D341Med (cell line): ENCODE data around the gene RND2.
A peak's percentile ranks its signal among the peaks of the same experiment; 100 is the strongest.

Source experiments
- DNase-seq: peaks from one replicate; pipeline ENCODE4 v3.0.0; 2012; ENCODE audit warnings: low spot score

RND2 gene

DNA sequence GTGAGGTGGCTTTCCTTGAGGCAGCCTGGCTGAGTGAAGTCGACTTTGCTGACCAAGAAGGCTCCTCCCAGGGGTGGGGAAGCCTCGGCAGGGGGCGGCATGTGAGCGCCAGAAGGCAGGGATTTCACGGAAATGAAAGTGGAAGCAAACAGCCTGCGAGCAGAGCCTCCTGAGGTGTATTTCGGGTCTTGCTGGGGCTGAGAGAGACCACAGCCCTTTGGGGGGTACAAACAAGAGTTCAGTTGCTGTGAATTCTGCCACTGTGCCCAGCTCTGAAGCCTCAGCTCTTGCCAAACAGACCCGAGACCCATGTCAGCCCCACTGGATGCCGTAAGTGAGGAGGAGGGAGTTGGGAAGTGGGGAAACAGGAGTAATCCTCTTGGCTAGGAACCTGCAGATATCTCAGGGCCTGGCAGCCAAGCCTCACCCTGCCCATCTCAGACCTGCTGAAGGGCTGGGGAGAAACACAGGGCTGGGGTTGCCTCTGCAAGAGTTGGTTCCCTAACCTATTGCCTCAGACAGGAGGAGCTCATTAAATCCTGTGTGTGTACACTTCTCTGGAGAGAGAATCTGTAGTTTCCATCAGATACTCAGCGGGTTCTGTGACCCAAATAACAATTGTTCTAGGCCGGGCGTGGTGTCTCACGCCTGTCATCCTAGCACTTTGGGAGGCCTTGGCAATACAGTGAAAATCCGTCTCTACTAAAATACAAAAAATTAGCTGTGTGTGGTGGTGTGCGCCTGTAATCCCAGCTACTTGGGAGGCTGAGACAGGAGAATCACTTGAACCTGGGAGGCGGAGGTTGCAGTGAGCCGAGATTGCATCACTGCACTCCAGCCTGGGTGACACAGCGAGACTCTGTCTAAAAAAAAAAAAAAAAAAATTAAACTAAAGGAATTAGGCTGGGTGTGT lies 18.1 kb upstream of the RND2 start, which contains the start of gene IFI35:
TSS of gene IFI35 (plus strand) at position 146 of the 913 bp plus-strand sequence. CDS start at position 310, 164 bp downstream.
- peak; percentile 89 for DNase-seq

DNA sequence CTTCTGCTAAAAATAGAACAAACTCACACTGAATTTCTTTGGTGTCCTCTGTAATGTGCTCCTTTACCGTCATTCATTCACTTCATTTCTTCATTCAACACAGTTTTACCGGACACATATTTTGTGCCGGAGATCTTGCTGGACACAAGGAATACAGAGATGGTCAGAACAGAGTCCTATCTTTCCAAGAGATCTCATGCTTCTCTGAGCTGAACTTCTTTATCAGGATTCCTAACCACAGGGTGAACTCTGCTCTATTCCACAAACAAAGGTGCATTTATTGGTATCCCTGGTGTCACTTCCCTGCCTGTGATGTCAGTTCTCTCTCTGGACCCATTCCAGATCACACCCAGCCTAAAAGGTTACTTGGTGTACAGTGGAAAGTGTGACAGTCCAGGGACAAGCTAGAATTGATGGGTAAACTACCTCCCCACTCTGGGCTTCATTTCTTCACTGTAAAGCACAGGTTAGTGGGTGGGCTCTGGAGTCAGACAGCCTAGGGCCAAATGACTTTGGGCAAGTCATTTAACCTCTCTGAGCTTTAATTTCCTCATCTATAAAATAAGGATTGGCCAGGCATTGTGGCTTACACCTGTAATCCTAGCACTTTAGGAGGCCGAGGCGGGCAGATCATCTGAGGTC lies 14.2 kb upstream of the RND2 start:
- no peak for DNase-seq

DNA sequence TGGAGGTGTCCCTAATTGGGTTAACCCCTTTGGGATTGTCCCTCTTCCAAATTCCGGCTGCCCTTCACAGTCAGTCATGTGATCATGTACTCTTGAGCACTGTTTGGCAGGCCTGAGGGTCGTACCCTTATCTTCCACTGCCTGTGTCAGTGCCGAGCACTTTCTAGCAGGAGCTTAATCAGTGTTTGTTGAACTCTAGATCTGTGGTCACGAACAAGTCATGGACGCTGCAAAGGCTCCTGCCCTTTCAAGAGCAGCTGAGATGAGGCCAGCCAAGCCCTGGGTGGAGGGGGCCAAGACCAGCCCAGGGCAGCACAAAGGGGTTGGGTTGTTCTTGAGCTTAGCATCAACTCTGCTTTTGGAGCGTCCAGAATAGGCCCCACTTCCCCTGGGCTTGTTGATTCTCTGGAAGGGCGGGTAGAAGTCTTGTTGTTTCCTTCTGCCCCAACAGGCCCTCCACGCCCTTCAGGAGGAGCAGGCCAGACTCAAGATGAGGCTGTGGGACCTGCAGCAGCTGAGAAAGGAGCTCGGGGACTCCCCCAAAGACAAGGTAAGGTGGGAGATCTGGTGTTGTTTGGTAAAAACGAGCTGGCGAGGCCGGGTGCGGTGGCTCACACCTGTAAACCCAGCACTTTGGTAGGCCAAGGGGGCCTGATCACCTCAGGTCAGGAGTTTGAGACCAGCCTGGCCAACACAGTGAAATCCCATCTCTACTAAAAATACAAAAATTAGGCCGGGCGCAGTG lies 13.1 kb upstream of the RND2 start:
- peak; percentile 30 for DNase-seq

DNA sequence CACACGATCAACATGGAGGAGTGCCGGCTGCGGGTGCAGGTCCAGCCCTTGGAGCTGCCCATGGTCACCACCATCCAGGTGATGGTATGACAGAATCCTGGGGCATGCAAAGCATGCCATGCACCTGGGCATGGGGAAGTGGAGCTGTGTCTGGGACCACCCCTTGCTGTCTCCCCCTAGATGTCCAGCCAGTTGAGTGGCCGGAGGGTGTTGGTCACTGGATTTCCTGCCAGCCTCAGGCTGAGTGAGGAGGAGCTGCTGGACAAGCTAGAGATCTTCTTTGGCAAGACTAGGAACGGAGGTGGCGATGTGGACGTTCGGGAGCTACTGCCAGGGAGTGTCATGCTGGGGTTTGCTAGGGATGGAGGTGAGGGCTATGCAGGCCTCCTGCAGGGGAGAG lies 11.7 kb upstream of the RND2 start:
- peak; percentile 21 for DNase-seq

DNA sequence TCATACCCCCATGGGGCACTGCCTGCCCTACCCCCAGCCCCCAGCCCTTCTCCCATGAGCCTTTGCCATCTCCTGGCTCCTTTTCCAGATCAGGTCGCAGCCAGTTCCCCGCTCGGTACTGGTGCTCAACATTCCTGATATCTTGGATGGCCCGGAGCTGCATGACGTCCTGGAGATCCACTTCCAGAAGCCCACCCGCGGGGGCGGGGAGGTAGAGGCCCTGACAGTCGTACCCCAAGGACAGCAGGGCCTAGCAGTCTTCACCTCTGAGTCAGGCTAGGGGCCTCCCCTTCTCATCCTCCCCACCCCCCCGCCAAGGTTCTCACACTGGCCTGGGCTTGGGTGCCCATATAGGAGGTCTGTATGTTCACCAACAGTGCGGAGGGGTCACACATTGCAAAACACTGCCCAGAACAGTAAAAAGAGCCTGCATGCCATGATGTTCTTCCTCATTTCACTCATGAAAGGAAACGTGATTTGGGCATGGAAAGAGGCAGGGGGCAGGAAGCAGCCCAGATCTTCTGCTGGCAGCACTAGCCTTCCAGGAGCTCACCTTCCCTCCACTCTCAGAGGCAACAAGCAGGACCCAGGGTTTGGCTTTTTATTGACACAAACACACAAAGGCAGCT lies 10.9 kb upstream of the RND2 start:
- peak; percentile 22 for DNase-seq

DNA sequence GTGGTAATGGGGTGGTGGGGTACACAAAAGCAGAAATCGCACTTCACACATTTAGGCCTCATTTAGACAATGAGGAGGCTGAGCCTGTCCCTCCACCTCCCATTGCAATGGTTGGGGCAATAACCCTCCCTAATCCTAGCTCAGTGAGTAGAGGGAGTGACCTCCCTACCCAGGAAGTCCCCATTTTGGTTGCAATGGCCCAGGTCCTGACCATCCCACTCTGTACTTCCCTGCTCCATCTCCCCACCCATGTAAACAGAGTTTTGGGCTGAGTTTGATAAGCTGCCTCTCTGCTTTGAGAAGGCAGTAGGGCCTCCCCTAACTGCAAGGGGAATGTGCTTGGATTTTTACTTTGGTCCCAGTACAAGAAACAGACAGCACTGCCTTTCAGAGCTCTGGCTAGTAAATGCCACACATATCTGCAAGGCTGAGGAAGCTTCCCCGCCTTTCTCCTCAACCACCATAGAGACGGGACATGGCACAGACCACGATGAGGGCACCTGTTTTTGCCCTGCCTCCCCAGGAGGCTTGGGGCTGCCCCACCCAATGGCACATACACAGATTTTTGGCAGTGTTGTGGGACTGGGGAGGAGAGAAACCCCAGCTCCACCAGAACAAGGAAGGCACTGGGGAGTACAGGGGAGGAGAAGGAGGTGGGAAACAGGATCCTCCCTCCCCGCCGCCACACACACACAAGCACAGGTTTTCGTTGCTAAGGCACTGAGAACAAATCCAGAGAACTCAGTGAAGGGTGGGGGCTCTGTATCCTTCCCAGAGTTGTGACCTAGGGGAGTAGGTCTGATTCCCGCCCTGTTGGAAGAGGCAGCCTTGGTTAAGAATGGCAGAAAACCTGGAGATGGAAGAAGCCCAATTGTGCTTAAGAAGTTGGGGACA lies 10.1 kb upstream of the RND2 start:
- no peak for DNase-seq

DNA sequence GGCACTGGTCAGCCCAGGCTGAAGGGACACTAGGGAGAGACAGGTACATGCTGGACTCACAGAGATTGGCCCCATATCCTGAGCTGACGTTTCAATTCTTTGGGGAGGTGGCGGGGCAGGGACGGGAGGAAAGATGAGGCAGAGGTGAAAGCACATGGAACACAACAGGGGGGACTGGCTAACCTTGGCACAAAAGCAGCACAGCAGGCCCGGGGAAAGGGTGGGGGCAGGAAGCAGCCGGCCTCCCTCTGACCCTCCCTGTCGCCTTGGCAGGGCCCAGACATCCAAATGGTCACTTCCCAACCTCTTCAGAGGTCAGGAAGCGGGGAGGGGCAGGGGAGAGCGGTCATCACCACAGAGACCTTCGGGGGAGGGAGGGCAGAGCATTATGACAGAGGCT lies 9.5 kb upstream of the RND2 start:
- peak; percentile 33 for DNase-seq

DNA sequence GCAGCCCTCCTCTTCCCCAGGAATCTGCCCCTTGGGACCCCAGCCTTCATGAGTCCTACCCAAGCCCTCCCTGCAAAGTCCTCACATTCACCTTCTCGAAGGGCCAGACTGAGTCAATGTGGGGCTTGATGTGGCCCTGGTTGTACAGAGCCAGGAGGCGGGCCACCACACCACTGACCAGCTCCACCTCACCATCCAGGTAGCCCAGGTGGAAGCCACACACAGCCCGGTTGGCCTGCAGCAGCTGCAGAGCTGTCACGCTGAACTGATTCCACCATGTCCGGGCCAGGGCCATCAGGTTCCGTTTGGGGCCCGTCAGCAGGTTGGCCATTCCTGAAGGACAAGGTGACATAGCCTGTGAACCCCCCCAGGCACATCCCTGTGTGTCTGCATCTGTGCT lies 8.8 kb upstream of the RND2 start:
- peak; percentile 20 for DNase-seq

DNA sequence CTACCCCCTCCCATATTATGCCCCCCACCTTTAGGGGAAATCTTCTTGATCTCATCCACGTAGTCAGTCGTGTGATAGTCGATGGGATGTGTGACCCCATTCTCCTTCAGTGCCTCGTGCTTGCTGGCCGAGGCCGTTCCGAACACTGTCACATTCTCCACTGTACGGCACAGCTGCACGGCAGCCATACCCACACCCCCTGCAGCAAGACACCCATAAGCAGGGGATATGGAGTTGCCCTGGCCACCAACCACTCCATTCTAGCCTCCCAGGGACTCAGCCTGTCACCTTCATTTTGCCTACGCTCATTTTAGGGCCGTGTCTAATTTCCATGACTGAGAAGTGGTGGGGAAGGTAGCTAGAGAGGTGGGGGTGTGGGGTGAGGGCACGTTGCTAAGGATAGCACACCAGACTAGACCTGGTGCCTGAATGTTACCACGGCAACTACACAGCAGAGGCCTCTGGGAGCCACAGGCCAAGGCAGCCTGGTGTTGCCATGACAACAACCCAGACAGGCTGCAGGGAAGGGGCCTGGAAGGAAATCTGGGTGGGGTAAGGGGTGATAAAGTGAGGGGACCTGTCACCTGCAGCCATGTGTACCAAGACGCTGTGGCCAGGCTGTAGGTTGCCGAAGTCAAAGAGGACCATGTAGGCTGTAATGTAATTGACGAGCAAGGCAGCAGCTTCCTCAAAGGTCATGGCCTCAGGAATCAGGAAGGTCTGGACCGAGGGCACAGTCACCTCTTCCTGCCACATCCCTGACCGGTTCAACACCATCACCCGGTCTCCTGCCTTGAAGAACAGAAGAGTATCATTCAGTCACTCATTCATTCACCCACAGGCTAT lies 6.8 kb upstream of the RND2 start:
- DNase-seq = peak; percentile 51

DNA sequence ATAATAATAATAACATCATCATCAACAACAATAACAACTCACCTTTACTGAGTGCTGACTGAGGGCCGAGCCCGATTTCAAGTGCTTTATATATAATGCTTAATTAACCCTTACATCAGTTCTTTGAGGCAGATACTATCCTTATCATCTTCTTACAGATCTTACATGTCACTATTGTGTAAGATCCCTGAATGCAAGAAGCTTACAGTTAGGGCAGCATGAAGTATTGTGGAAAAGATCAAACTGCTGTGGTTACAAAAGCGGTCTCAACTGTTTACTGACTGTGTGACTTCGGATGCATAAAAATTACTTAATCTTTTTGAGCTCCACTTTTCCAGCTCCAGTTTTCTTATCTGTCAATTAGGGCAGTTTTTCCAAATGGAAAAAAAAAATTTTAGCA lies 6.1 kb upstream of the RND2 start:
- DNase-seq = no peak

DNA sequence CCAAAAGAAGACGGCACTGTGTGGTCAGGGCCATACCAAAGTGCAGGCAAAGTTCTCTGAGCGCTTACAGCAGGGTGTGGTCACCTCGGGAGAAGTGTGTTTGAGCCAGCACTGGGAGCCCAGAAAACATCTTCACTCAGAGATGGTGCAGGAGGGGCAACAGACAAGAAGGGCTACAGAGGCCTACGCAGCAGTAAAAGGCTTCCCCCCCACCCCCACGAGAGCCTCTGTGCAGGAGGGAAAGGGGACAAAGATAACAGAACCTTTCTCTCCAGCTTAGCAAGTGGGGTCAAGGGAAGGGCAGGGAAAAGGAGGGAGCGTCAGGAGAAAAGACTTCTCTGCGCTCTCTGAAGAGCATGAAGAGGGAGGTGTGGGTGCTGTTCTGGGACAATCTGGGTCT lies 5.6 kb upstream of the RND2 start:
- DNase-seq = peak; percentile 23

DNA sequence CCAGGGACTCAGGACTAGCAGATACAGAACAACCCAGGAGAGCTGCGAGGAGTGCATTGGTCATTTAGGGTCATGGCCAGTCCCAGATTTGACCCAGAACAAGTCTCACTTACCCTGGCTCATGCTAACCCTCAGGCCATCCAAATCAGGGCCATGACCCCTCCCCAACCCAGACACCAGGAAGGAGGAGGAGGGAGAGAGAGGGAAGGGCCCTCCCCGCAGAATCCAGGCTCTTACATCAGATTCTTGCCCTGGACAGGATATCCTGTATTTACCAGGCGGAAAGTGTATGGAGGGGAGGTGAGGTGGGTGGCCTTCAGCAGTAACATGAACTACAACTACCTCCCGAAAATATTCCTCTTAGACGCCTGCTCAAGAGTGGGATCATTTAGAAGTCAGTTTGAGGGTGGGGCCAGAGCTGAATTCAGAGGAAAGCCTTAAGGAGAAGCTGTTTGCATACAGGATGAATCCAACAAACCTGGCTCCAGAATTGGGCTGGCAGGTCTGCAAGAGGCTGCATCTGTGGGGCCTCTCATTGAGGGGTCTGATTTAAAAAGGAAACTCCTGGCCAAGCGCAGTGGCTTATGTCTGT lies 4.9 kb upstream of the RND2 start:
- peak; percentile 24 for DNase-seq

DNA sequence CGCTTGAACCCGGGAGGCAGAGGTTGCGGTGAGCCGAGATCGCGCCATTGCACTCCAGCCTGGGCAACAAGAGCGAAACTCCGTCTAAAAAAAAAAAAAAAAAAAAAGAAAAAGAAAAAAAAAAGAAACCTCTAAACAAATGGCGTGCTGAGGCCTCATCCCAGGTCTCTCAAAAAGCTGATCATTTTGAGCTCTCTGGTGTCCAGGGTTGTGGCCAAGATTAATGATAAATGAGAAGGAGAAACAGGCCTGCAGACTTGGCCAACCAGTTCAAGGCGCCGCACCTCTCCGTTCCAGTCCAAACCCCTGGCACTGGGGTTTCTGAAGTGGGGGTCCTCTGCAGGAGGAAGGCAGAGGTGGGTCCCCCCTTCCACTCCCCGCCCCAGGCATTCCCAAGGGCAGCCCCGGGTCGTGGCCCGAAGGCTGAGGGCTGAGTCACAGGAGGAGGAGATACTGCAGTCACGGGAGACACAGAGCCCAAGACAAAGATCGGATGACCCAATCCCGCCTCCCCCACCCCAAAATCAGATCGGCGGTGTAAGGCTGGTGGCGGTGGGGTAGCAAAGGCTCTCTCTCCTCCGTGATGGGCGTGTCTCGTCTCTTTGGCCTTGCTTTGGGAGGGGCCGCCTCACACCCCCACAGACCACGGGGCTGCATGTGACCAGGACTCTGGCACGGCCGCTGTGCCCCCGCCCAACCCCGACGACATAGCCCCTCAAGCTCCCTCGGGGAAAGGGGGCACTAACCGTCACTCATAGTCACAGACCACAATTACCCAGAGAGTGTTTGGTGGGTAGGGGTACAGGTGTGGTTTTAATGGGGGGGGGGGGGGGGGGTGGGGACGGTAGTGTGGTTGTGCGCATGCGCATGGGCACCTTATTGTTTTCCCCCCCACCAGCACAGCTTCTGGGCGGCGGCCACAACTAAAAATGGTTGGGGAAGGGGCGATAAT lies 4.0 kb upstream of the RND2 start:
- peak; percentile 79 for DNase-seq

DNA sequence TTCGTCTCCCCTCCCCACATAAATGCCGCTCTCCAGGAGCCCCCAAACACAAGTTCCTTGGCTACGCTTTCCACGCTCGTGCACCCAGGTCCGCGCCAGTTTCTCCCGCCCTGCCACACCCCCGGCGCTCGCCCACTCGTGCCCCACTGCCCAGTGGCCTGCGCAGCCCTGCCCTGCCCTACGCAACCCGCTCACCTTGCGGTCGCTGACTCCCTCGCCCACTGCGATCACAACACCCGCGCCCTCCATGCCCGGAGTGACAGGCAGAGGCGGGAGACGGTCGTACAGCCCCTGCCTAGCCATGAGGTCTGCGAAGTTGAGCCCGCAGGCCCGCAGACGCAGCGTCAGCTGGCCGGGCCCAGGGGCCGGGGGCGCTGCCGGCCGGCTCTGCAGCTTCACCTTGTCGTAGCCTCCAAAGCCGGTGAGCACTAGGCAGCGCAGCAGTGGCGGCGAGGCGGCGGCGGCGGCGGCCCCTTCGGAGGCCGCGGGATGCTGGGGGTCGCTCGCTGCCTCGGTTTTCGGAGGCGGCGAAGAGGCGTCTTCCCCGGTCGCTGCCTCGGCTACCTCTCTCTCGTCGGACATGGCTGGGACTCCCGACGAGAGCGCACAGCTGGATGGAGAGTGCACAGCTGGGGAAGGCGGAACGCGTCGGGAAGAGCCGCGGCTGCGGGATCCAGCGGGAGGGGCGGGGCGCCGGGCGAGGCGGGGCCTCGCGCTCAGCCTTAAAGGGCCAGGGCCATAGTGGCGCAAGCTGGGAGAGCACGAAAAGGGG lies 3.1 kb upstream of the RND2 start, which contains the start of gene VAT1:
TSS of gene VAT1 (minus strand) at position 645 of the 772 bp plus-strand sequence. CDS start at position 582, 63 bp downstream.
- DNase-seq = peak; percentile 97

DNA sequence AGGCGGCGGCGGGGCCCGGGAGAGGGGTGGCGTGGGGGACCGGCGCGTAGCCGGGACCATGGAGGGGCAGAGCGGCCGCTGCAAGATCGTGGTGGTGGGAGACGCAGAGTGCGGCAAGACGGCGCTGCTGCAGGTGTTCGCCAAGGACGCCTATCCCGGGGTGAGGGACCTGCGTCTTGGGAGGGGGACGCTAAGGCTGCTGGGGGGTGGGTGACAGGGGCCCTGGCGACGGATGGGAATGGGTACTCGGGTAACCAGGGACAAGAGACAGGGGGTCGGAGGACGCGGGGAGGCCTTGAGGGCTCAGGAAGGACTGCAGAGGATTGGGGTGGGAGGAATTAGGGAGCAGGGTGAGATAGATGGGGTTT lies 243 bp downstream of the RND2 start:
- DNase-seq = no peak

DNA sequence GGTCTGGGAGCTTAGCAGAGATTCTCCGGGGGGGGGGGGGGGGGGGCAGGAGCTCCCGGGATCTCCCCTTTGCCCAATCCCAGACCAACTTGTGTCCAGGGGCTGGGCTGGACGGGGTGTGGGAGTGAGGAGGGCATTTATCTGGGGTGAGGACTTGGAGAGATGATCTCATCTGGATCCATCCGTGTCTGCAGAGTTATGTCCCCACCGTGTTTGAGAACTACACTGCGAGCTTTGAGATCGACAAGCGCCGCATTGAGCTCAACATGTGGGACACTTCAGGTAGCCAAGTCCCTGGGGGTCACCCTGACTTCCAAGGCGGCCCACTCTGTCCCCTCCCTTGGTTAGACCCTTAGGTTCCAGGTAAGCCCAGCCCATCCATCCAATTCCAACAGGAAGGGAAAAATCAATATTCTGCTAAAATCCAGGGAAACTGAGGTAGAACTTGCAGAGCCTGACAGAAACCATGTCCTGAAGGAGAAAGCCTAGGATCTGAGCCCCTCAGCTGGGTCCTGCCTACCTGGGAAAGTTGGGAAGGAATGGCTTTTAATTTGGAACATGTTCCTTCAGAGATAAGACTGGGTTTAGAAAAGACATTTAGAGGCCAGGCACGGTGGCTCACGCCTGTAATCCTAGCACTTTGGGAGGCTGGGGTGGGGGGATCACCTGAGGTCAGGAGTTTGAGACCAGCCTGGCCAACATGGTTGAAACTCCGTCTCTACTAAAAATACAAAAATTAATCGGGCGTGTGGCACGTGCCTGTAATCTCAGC lies 921 bp downstream of the RND2 start:
- DNase-seq = no peak

DNA sequence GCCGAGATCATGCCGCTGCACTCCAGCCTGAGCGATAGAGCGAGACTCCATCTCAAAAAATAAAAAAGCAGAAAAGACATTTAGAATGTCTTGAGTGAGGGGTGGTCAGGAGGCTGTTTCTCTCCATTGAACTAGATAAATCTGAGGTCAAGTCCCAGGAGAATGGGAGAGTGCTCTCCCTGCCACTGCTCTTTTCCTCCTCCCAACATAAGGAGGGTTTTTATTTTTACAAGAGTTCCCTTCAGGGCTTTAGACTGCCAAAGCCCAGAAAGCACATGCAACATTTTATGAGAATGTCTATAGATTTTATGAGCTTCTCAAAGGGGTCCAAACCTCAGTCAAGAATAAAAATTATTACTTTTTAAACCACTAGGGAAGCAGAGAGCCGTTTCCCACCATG lies 1.6 kb downstream of the RND2 start:
- no peak for DNase-seq
